Suprapubic skin (tissue), 4 donors: ENCODE data around the gene MRPL58. TPM values are rescaled to one million over a fixed set of nuclear protein-coding genes. Genes with fewer than 3 reads are reported as not detected.
A peak's percentile ranks its signal among the peaks of the same experiment; 100 is the strongest.

Experiments
- DNase-seq, 2 donors: peaks; one replicate each; pipeline ENCODE4 v3.0.0-alpha.2; 2019; ENCODE audit warnings: low spot score in 2 of 2
- H3K27ac ChIP-seq: fragments of 200-600 bp; sonication (generic); one replicate; pipeline ENCODE4 v1.5.1; 2019
- H3K27me3 ChIP-seq: fragments of 200-600 bp; sonication (generic); one replicate; pipeline ENCODE4 v1.5.1; 2019
- H3K36me3 ChIP-seq: fragments of 200-600 bp; sonication (generic); one replicate; pipeline ENCODE4 v1.5.1; 2019
- H3K4me1 ChIP-seq: fragments of 200-600 bp; sonication (generic); one replicate; pipeline ENCODE4 v1.5.1; 2019
- H3K4me3 ChIP-seq: fragments of 200-600 bp; sonication (generic); one replicate; pipeline ENCODE4 v1.5.1; 2019; ENCODE audit warnings: mild to moderate bottlenecking
- H3K9me3 ChIP-seq: fragments of 200-600 bp; sonication (generic); one replicate; pipeline ENCODE4 v1.5.1; 2019
- EP300 ChIP-seq: sonication (generic); formaldehyde crosslinking; IDR thresholded peaks from one replicate; pipeline ENCODE4 v1.6.1; 2017; ENCODE audit warnings: antibody characterized with exemption
- POLR2A ChIP-seq, 2 donors: fragments of 450-650 bp; IDR thresholded peaks; one replicate each; pipeline ENCODE4 v1.6.1; 2017; ENCODE audit warnings: antibody characterized with exemption in 2 of 2, mild to moderate bottlenecking in 2 of 2, moderate library complexity in 2 of 2
- POLR2AphosphoS5 ChIP-seq, 3 donors: sonication (generic); formaldehyde crosslinking; IDR thresholded peaks; one replicate each; pipeline ENCODE4 v1.6.1; 2017; ENCODE audit warnings: antibody characterized with exemption in 3 of 3
- WGBS: methylation state at CpG from one replicate; pipeline ENCODE4 v1.1.5; 2018; 5-methylcytosine and 5-hydroxymethylcytosine counted together
- total RNA-seq, 4 donors: library from RNA; depleted of rRNA; stranded (reverse); fragments of >200 nt; gene quantifications; one replicate each; pipeline ENCODE4 v1.1.0, GENCODE V29; 2016
- TF ChIP-seq, protein P1 (sequence below), 2 donors: fragments of 200-600 bp in 1 of 2; fragments of 450-650 bp in 1 of 2; sonication (generic) in 1 of 2; IDR thresholded peaks; one replicate each; pipeline ENCODE4 v1.5.1; 2016 to 2019; ENCODE audit warnings: antibody characterized with exemption in 2 of 2, mild to moderate bottlenecking in 1 of 2, moderate library complexity in 1 of 2

The MRPL58 gene
- total RNA-seq, 4 donors from 2014 or later = 20.2 to 68.2 (median 46.7) TPM

DNA sequence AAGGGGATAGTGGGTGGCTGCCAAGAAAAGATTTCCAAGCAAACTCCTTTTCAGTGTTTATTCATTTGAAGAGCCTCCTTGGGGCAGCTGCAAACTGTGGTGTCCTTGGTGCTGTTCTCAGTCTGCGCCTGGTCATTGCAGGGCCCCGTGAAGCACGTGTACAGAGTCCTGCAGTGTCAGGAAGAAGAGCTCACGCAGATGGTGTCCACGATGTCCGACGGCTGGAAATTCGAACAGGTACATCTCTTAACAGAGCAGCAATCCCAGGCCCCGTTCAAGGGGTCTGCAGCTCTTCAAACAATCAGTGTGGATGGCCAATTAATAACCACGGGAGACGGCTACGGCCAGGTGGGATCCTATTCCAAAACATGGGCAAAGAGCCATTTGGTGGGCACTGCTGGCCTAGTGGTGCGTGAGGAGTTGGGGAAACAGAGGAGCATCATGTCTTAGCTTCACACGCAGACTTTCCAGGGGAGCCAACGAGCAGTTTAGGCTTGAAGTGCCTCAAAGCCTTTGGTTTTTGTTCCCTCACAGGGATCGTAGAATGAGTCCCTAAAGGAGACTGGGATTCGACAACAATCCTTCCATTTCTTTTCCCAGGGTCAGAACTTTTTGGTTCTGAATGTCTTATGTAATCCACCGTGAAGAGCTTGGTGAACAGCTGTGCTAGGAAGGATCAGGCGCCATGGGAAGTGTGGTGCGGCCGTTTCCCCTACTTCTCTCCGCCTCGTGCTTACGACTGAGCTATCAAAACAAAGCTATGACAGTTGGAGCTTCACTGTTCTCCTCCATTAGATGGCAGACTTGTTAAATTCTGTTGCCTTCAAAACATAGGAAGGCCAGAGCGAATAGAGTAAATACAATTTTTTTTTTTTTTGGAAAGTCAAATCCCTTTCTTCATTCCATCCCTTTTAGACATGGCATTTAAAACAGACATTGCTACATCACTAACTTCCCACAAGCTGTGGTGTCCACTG, 47.2 kb downstream of the MRPL58 start:
- no peaks in the 10 kb centered on the region for H3K27me3 ChIP-seq
- TF ChIP-seq, protein P1, sequence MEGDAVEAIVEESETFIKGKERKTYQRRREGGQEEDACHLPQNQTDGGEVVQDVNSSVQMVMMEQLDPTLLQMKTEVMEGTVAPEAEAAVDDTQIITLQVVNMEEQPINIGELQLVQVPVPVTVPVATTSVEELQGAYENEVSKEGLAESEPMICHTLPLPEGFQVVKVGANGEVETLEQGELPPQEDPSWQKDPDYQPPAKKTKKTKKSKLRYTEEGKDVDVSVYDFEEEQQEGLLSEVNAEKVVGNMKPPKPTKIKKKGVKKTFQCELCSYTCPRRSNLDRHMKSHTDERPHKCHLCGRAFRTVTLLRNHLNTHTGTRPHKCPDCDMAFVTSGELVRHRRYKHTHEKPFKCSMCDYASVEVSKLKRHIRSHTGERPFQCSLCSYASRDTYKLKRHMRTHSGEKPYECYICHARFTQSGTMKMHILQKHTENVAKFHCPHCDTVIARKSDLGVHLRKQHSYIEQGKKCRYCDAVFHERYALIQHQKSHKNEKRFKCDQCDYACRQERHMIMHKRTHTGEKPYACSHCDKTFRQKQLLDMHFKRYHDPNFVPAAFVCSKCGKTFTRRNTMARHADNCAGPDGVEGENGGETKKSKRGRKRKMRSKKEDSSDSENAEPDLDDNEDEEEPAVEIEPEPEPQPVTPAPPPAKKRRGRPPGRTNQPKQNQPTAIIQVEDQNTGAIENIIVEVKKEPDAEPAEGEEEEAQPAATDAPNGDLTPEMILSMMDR (IDR thresholded peaks at IDR 0.05) = peak in 1 of 2 donors; percentile 26
- TF ChIP-seq POLR2A (IDR thresholded peaks at IDR 0.05) = no peak
- peaks cover 7% of the 10 kb centered on the region for H3K4me1 ChIP-seq
- no peak overlapping the region for H3K4me3 ChIP-seq
- no peaks in the 10 kb centered on the region for H3K9me3 ChIP-seq
- H3K27ac ChIP-seq = peak overlapping the region; percentile 26
- WGBS = 62% methylated on average over 25 of the region's 25 CpGs
- no peak for DNase-seq
- H3K36me3 ChIP-seq = peaks cover 74% of the 10 kb centered on the region

DNA sequence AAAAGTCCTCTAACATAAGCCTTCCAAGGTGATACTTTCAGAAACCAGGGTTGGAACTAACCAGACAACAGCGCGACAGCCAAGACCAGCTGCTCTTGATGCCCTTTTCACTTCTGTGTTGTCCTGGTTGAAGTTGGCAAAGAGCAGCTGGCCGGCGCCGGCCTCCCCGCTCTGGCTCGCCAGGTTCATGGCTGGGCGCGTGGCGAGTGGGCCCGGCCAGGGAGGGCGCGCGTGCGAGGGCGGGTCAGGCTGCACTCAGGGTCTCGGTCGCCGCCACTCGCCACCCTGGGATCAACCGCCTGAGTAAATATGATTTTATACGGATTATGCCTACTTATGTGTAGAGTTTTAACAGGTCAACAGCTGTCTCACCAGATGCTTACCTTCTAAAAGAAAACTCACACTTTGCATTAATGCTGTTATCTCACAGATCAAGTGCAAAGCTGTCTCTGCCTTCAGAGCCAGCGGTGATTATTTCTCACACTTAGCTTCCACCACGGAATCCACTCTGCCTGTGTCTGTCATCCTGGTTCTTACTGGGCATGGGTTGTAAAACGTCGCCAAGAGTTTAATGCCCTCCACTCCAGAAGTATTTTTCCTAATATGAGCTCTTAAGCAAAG, 48.1 kb downstream of the MRPL58 start:
- peaks cover 74% of the 10 kb centered on the region for H3K36me3 ChIP-seq
- WGBS = 94% methylated on average over 26 of the region's 26 CpGs
- DNase-seq = no peak

DNA sequence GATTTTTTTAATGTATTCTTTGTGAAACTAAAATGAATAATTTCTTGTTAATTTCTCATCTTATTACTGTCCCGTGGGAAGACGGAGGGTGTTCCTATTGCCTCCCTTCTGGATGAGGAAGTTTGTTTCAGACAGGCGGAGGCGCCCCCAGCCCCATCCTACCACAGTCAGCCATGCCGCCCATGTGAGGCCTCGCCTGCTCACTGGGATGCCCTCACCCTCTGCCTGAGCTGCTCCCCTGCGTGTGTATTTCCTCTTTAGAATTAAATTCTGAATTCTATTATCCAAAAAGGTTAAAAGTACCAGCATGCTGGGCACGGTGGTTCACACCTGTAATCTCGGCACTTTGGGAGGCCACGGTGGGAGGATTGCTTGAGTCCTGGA, 48.6 kb downstream of the MRPL58 start:
- 94% methylated on average over 10 of the region's 10 CpGs for WGBS
- Histone ChIP-seq H3K9me3 (no peaks in the 10 kb centered on the region), H3K27me3 (no peaks in the 10 kb centered on the region), H3K4me1 (peaks cover 7% of the 10 kb centered on the region), H3K27ac (no peak overlapping the region), H3K36me3 (peaks cover 75% of the 10 kb centered on the region), H3K4me3 (no peak overlapping the region)
- no peak for TF ChIP-seq POLR2AphosphoS5 (IDR thresholded peaks at IDR 0.05)
- no peak for DNase-seq

More for the DNA sequence above, 48.1 kb downstream of the MRPL58 start:
- H3K9me3 ChIP-seq = no peaks in the 10 kb centered on the region
- H3K4me3 ChIP-seq = no peak overlapping the region
- TF ChIP-seq EP300 (no peak), POLR2A (IDR thresholded peaks at IDR 0.05) (no peak), POLR2AphosphoS5 (IDR thresholded peaks at IDR 0.05) (no peak)
- TF ChIP-seq, protein P1 (IDR thresholded peaks at IDR 0.05) = no peak
- H3K27ac ChIP-seq = no peak overlapping the region
- peaks cover 7% of the 10 kb centered on the region for H3K4me1 ChIP-seq
- no peaks in the 10 kb centered on the region for H3K27me3 ChIP-seq

DNA sequence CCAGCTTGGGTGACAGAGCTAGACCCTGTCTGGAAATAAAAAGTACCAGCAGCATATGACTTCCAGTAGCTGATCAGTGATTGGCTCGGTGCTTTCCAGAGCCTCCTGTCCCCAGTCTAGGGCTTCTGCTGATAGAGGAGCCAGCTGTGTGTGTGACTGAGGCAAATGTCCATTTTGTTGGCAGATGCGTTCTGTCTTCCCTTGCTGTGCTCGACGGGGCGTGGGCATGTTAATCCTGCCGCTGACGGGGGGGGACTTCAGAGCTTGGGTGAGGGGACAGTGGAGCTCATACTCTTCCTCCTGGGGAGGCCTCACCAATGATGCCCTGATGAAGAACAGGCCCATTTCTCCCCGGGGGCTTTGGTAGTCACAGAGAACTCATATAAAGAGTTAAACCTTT, 49.1 kb downstream of the MRPL58 start:
- H3K27me3 ChIP-seq = no peaks in the 10 kb centered on the region
- peaks cover 7% of the 10 kb centered on the region for H3K4me1 ChIP-seq
- TF ChIP-seq, protein P1 (IDR thresholded peaks at IDR 0.05) = no peak
- TF ChIP-seq POLR2AphosphoS5 (IDR thresholded peaks at IDR 0.05) (no peak), EP300 (no peak), POLR2A (IDR thresholded peaks at IDR 0.05) (no peak)
- no peak overlapping the region for H3K4me3 ChIP-seq
- DNase-seq = no peak
- peaks cover 75% of the 10 kb centered on the region for H3K36me3 ChIP-seq
- H3K9me3 ChIP-seq = no peaks in the 10 kb centered on the region
- 81% methylated on average over 7 of the region's 8 CpGs for WGBS
- H3K27ac ChIP-seq = no peak overlapping the region

DNA sequence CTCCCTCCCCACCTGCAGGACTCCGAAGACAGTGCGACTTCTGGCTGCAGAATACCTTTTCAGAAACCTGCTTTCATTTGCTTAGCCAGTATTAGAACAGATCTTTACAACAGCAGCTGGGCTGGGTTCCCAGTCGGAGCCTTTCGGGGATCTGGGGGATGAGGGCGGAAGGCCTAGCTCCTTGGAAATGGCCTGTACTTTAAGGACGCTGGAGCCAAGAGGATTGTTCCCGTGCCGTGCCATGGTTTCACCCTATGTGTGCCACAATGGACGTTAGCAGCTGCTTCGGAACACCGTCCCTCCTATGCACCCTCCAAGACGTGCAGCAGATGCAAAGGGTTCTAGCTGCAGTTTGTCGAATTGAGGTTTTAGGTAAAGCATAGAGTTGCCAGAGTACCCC, 50.7 kb downstream of the MRPL58 start:
- Histone ChIP-seq H3K27ac (no peak overlapping the region), H3K9me3 (no peaks in the 10 kb centered on the region), H3K27me3 (no peaks in the 10 kb centered on the region), H3K4me3 (no peak overlapping the region), H3K4me1 (peaks cover 7% of the 10 kb centered on the region), H3K36me3 (peaks cover 63% of the 10 kb centered on the region)
- WGBS = 88% methylated on average over 13 of the region's 13 CpGs
- DNase-seq = no peak
- TF ChIP-seq, protein P1 (IDR thresholded peaks at IDR 0.05) = no peak
- TF ChIP-seq EP300 (no peak), POLR2A (IDR thresholded peaks at IDR 0.05) (no peak), POLR2AphosphoS5 (IDR thresholded peaks at IDR 0.05) (no peak)
